ENCODE results near the gene PLD3. TPM values are rescaled to one million over a fixed set of nuclear protein-coding genes. Genes with fewer than 3 reads are reported as not detected.
A peak's percentile ranks its signal among the peaks of the same experiment; 100 is the strongest.

The PLD3 gene
- total and polyA plus RNA-seq, 11 donors = 109 to 375 (median 161) TPM

DNA sequence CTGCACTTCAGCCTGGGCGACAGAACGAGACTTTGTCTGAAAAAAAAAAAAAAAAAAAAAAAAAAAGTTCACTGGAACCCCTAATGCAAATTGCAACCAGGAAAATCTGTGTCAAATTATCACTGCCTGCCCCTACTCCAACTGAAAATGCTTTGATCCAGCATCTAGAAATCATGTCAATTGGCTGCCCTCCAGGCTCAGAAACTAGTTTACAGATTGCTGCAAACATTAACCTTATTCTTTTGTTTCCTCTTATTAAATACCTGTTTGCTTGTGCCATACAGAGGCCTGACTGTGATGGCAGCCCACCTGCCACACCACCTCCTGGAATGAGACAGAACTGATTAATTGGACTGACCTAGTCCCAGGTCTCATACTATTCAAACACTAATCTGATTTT lies 44.7 kb upstream of the PLD3 start:
- no peak overlapping the region for H3K27ac ChIP-seq
- ATAC-seq (no peak), DNase-seq (no peak)
- no peak overlapping the region for H3K4me3 ChIP-seq
- H3K9me3 ChIP-seq = no peaks in the 10 kb centered on the region
- peaks cover 0 to 5% (median 0%) of the 10 kb centered on the region in 12 donors for H3K4me1 ChIP-seq
- intact Hi-C loops (cut with DNase I) = loop anchor here (2.0 to 10.0 kb wide), 6 partner anchors 163 to 331 kb away; no protein-coding TSS in a partner anchor
- H3K27me3 ChIP-seq = no peaks in the 10 kb centered on the region
- TF ChIP-seq, protein P1, sequence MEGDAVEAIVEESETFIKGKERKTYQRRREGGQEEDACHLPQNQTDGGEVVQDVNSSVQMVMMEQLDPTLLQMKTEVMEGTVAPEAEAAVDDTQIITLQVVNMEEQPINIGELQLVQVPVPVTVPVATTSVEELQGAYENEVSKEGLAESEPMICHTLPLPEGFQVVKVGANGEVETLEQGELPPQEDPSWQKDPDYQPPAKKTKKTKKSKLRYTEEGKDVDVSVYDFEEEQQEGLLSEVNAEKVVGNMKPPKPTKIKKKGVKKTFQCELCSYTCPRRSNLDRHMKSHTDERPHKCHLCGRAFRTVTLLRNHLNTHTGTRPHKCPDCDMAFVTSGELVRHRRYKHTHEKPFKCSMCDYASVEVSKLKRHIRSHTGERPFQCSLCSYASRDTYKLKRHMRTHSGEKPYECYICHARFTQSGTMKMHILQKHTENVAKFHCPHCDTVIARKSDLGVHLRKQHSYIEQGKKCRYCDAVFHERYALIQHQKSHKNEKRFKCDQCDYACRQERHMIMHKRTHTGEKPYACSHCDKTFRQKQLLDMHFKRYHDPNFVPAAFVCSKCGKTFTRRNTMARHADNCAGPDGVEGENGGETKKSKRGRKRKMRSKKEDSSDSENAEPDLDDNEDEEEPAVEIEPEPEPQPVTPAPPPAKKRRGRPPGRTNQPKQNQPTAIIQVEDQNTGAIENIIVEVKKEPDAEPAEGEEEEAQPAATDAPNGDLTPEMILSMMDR (IDR thresholded peaks at IDR 0.05) = no peak
- 92 to 94% (median 92%) methylated on average over 2 of the region's 2 CpGs for WGBS, 4 donors
- no peaks in the 10 kb centered on the region for H3K36me3 ChIP-seq

DNA sequence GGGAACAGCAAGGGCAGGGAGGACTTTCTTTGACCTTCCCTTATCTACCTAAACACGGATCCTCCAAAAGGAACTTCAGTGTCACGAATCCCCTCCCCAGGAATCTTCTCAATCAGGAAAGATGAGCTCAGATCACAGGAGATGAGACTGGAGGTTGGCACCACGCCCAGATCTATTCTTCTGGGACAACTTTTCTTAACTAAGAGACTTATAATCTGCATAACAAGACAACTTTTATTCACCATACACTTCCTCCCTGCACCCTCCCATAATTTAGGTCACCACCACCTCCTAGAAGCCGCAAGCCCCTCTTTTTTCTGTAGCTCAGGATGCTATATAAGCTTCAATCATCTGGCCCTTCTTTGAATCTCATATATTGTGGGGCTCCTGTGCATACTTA lies 44.2 kb upstream of the PLD3 start:
- intact Hi-C loops (cut with DNase I) = loop anchor here (2.0 to 10.0 kb wide), 6 partner anchors 164 to 330 kb away; no protein-coding TSS in a partner anchor
- ATAC-seq (no peak), DNase-seq (no peak)
- peaks cover 0 to 5% (median 0%) of the 10 kb centered on the region in 12 donors for H3K4me1 ChIP-seq
- 39 to 65% (median 55%) methylated on average over 4 of the region's 4 CpGs for WGBS, 4 donors
- H3K4me3 ChIP-seq = no peak overlapping the region
- no peak overlapping the region for H3K27ac ChIP-seq
- H3K9me3 ChIP-seq = no peaks in the 10 kb centered on the region
- no peaks in the 10 kb centered on the region for H3K27me3 ChIP-seq
- H3K36me3 ChIP-seq = no peaks in the 10 kb centered on the region
- TF ChIP-seq, protein P1 (IDR thresholded peaks at IDR 0.05) = no peak
- no peak for TF ChIP-seq POLR2A (IDR thresholded peaks at IDR 0.05)

DNA sequence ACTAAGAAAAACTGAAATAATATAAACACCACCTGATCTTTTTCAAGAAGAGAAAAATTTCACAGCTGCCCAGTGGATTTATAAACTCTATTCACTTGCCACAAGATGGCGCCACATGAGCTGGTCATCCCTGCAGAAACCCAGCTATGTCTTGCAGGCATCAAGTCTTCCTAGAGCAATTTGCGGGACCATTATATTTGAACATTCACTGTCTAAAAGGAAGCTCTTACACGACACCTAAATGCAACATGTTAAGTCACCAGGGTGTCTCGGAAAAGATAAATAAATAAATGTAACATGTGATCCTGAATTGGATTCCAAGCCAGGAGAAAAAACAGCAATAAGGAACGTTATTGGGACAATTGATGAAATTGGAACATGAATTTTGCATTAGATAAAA lies 43.1 kb upstream of the PLD3 start:
- DNase-seq = peak; percentile 81 to 83 (median 82)
- Histone ChIP-seq H3K27me3 (no peaks in the 10 kb centered on the region), H3K36me3 (no peaks in the 10 kb centered on the region), H3K4me3 (no peak overlapping the region), H3K27ac (no peak overlapping the region), H3K9me3 (no peaks in the 10 kb centered on the region), H3K4me1 (peaks cover 0 to 5% (median 0%) of the 10 kb centered on the region in 12 donors)
- 8 to 14% (median 10%) methylated on average over 5 of the region's 5 CpGs for WGBS, 4 donors
- intact Hi-C loops (cut with DNase I) = loop anchor here (1.0 to 10.0 kb wide), 9 partner anchors 165 to 329 kb away; no protein-coding TSS in a partner anchor
- TF ChIP-seq, protein P1 (IDR thresholded peaks at IDR 0.05) = peak; percentile 63 to 86 (median 77)
- no peak for TF ChIP-seq POLR2A (IDR thresholded peaks at IDR 0.05)
- ATAC-seq = peak; percentile 58 to 83 (median 75)

DNA sequence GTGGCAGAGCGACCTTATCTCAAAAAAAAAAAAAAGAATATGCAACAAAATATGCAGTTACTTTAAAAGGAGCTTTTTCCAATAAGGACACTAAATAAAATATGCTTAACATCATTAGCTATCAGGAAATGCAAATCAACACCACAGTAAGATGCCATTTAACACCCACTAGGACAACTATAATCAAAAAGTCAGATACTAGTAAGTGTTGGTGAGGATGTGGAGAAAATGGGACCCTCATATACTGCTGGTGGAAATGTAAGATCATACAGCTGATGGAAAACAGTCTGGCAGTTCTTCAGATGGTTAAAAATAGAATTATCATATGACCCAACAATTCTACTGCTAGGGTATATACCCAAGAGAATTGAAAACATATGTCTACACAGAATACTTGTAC lies 38.8 kb upstream of the PLD3 start:
- intact Hi-C loops (cut with DNase I) = loop anchor here (5.0 to 10.0 kb wide), 6 partner anchors 213 to 325 kb away; no protein-coding TSS in a partner anchor
- Histone ChIP-seq H3K27ac (no peak overlapping the region), H3K36me3 (no peaks in the 10 kb centered on the region), H3K27me3 (no peaks in the 10 kb centered on the region), H3K4me3 (no peak overlapping the region), H3K9me3 (no peaks in the 10 kb centered on the region), H3K4me1 (peaks cover 0 to 5% (median 0%) of the 10 kb centered on the region in 12 donors)
- TF ChIP-seq, protein P1 (IDR thresholded peaks at IDR 0.05) = no peak
- no peak for TF ChIP-seq POLR2A (IDR thresholded peaks at IDR 0.05)
- no peak for DNase-seq
- 67 to 97% (median 85%) methylated on average over 1 of the region's 1 CpG for WGBS, 4 donors
- no peak for ATAC-seq
